Thyroid gland (tissue), 4 donors: ENCODE measurements around the gene FOXN3. TPM values are rescaled to one million over a fixed set of nuclear protein-coding genes. Genes with fewer than 3 reads are reported as not detected.

Experiments
- DNase-seq, 2 donors: peaks; one replicate each; pipeline ENCODE4 v3.0.0-alpha.2; 2019
- H3K27ac ChIP-seq, 3 donors: fragments of 200-600 bp; sonication (generic); 1 replicate in 2 of 3; 2 replicates in 1 of 3; pipeline ENCODE4 v1.5.1; 2016 to 2019; ENCODE audit warnings: mild to moderate bottlenecking in 1 of 3, moderate library complexity in 1 of 3
- H3K27me3 ChIP-seq: fragments of 200-600 bp; sonication (generic); one replicate; pipeline ENCODE4 v1.5.1; 2019
- H3K36me3 ChIP-seq, 2 donors: fragments of 200-600 bp; sonication (generic); one replicate each; pipeline ENCODE4 v1.5.1; 2016 to 2019
- H3K4me1 ChIP-seq, 2 donors: fragments of 200-600 bp; sonication (generic); one replicate each; pipeline ENCODE4 v1.5.1; 2017 to 2019
- H3K4me3 ChIP-seq, 3 donors: fragments of 200-600 bp; sonication (generic); replicated peaks in 1 of 3; 1 replicate in 2 of 3; 2 replicates in 1 of 3; pipeline ENCODE4 v1.5.1; 2016; ENCODE audit warnings: mild to moderate bottlenecking in 1 of 3
- H3K9me3 ChIP-seq: fragments of 200-600 bp; sonication (generic); one replicate; pipeline ENCODE4 v1.5.1; 2017
- CTCF ChIP-seq, 6 experiments: fragments of 200-600 bp in 3 of 6; fragments of 450-650 bp in 3 of 6; sonication (generic) in 3 of 6; IDR thresholded peaks; one replicate each; pipeline ENCODE4 v1.5.1; 2016 to 2019; ENCODE audit warnings: antibody characterized with exemption in 6 of 6, mild to moderate bottlenecking in 2 of 6, inconsistent platforms in 1 of 6, moderate library complexity in 1 of 6
- POLR2A ChIP-seq, 2 donors: fragments of 450-650 bp; IDR thresholded peaks; one replicate each; pipeline ENCODE4 v1.6.1; 2017; ENCODE audit warnings: antibody characterized with exemption in 2 of 2, mild to moderate bottlenecking in 2 of 2, moderate library complexity in 1 of 2
- WGBS, 2 donors: methylation state at CpG; one replicate each; pipeline ENCODE4 v1.1.5; 2017; 5-methylcytosine and 5-hydroxymethylcytosine counted together
- intact Hi-C: fragments of 100-400 bp; cut with DNase I; formaldehyde crosslinking; loops from one replicate; pipeline ENCODE4 v1.15.1; 2023
- total RNA-seq, 4 donors: library from RNA; depleted of rRNA; stranded (reverse); fragments of >200 nt; gene quantifications; one replicate each; pipeline ENCODE4 v1.2.3, GENCODE V29; 2016

The FOXN3 gene
- total RNA-seq, 4 donors from 2014 or later: 38.7 to 70.1 (median 43.1) TPM

GRCh38 chr14:89165189-89166181 is 251.5 kb downstream of the FOXN3 start:
- Histone ChIP-seq H3K27ac (peak overlapping the region in 1 of 3 donors; percentile 6), H3K4me1 (peaks cover 0 to 5% of the 10 kb centered on the region in 2 donors), H3K4me3 (no peak overlapping the region), H3K9me3 (no peaks in the 10 kb centered on the region), H3K36me3 (peaks cover 4 to 5% of the 10 kb centered on the region in 2 donors), H3K27me3 (no peaks in the 10 kb centered on the region)
- no peak for DNase-seq
- WGBS, 2 donors: 67 to 70% methylated on average over 11 of the region's 11 CpGs
- intact Hi-C loops: no loop called here
- TF ChIP-seq CTCF (IDR thresholded peaks at IDR 0.05): no peak
- no peak for TF ChIP-seq POLR2A (IDR thresholded peaks at IDR 0.05)

GRCh38 chr14:89164168-89165073 is 252.6 kb downstream of the FOXN3 start:
- TF ChIP-seq CTCF (IDR thresholded peaks at IDR 0.05): no peak
- TF ChIP-seq POLR2A (IDR thresholded peaks at IDR 0.05): no peak
- Histone ChIP-seq H3K4me3 (no peak overlapping the region), H3K4me1 (peaks cover 0 to 5% of the 10 kb centered on the region in 2 donors), H3K36me3 (peaks cover 4 to 5% of the 10 kb centered on the region in 2 donors), H3K27ac (no peak overlapping the region), H3K9me3 (no peaks in the 10 kb centered on the region), H3K27me3 (no peaks in the 10 kb centered on the region)
- WGBS, 2 donors: 92 to 95% methylated on average over 16 to 18 of the region's 18 CpGs
- intact Hi-C loops: no loop called here
- no peak for DNase-seq

GRCh38 chr14:89163031-89163636 is 253.9 kb downstream of the FOXN3 start:
- Histone ChIP-seq H3K36me3 (peaks cover 4 to 5% of the 10 kb centered on the region in 2 donors), H3K27me3 (no peaks in the 10 kb centered on the region), H3K27ac (no peak overlapping the region), H3K4me3 (no peak overlapping the region), H3K9me3 (no peaks in the 10 kb centered on the region), H3K4me1 (peaks cover 0 to 5% of the 10 kb centered on the region in 2 donors)
- no peak for DNase-seq
- TF ChIP-seq CTCF (IDR thresholded peaks at IDR 0.05): no peak
- no peak for TF ChIP-seq POLR2A (IDR thresholded peaks at IDR 0.05)
- 90 to 93% methylated on average over 13 to 17 of the region's 17 CpGs for WGBS, 2 donors
- intact Hi-C loops: no loop called here

- no peaks in the 10 kb centered on the region for H3K9me3 ChIP-seq
- WGBS, 2 donors: 93 to 97% methylated on average over 21 to 22 of the region's 22 CpGs
- H3K27ac ChIP-seq: no peak overlapping the region
- DNase-seq: no peak
- no peaks in the 10 kb centered on the region for H3K27me3 ChIP-seq
- peaks cover 0 to 5% of the 10 kb centered on the region in 2 donors for H3K4me1 ChIP-seq
- peaks cover 4 to 5% of the 10 kb centered on the region in 2 donors for H3K36me3 ChIP-seq
- intact Hi-C loops: no loop called here
- TF ChIP-seq POLR2A (IDR thresholded peaks at IDR 0.05) (no peak), CTCF (IDR thresholded peaks at IDR 0.05) (no peak)
- H3K4me3 ChIP-seq: no peak overlapping the region
Observed at GRCh38 chr14:89162586-89162985, 254.4 kb downstream of the FOXN3 start.
